GM21526 (cell line): Measurements from ENCODE around the gene NEUROG2.

Experiments
- ATAC-seq: cut with Tn5 transposase; IDR thresholded peaks from one replicate; pipeline ENCODE4 v1.9.1; 2021; ENCODE audit warnings: moderate library complexity; ENCODE audit not compliant: unreplicated experiment, low FRiP score

NEUROG2 gene

DNA sequence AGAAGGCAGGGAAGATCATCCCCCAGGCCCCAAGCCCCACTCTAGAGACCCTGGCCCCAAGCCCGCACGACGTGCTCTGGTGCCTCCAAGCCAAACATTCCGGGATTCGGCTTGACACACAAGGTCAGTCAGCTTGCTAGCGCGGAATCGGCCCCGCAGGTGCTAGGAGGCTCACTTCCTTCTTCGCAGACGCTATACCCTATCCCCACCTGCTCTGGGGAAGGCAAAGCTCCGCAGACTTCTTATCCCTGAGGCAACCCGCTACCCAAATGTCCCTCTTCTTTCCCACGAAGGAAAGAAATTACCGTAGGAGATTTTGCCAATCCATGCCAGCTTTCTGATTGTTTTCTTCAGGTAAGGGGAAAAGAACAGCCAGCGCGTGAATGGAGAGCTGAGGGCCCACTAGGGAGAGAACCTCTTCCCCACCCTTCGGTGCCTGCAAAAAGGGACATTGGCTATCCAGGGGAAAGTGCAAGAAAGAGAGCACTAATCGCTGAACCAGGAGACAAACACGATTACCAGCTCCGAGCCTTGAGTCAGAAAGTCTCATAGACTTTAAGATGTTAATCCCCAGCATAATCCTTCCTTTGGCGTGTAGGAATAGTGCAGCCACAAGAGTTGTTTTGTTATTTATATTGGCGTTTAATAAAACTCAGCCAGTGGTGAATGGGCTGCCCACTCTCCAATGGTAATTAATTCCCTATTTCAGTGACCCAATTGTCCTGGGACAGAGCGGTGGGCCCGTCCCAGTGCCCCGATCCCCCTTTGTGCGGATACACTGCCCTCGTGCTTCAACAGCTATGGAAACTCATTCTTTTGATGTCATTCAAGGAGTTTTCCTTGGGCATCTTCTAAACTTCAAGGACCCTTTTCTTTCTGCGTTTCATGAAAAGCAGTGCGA lies 5.4 kb upstream of the NEUROG2 start:
- ATAC-seq, result no peak

DNA sequence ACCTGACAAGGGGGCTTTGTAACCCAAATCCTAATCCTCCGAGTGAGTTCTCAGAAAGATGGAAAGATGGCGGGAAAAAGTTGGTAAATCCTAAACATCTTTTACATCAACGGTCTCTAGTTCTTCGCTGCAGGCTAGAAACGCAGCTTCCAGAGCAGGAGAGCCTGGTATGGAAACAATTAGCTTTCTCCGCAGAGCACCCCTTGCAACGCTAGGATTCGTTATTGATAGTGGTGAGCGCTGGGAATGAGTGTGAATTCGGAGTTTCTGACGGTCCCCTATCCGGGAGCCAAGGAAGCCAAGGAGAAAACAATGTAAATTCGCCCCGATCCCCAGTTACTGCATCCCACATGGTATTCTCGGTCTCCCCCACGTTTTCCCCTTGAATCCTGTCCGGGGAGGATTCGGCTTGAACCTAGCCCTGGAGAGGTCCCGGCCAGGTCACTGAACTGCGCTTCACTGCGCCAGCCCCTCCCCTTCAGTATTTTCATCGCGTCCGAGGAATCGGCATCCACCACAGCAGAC lies 4.7 kb upstream of the NEUROG2 start:
- ATAC-seq, result no peak

DNA sequence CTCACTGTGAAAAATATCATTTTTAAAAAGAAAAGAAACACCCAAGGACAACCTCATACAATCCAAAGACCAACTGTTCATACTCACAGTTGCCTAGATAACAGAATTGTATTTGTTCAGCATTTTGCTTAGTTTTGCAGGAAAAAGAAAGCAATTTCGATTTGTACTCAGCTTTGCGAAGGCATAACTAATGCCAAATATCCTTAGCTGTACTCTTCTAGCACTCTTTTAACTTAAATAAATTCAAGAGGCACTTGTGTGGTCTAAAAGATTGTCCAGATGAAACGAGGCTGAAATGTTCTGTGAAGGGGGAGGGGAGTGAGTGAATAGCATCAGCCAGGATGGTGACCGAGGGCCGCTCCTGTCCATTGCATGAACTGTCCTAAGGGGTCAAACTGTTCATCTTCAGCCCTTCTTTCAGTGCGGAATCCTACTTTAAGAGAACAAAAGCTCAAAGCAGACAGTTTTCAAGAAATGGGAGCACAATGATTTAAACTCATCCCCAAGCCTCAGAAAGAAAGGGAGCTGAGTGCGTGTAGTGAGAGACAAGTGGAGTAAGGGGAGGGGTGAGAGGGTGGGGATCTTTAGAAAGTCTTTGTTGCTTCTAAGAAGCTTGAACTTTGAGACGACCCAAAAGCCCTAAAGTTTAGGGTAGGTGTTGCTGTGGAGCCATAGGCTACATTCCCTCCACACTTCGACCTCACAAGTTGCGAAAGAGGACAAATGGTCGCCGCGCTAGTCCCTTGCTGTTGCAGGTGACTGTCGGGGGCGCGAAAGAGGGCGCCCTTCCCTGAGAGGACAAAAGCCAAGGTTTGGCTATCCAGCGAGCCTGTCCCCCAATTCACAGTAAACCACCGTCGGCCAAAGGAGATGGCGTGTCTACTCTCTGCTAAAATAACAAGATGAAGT lies 4.0 kb upstream of the NEUROG2 start:
- no peak for ATAC-seq

DNA sequence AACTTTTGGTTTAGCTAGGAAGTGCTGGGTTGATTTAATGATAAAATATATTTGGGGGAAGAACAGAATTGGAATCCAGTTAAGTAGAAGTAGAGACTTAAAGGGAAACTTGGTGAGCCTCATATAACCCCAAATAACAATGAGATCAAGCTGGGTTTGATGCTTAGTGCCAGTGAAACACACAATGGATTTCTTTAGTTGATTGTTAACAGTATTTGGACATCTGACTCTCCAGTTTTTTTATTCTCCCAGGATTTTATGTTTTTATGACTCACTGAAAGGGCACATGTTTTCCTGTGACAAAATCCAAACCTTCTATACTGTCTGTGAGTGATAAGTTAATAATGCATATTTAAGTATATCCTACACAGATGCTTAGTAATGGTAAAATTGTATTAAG lies 2.7 kb upstream of the NEUROG2 start:
- no peak for ATAC-seq

DNA sequence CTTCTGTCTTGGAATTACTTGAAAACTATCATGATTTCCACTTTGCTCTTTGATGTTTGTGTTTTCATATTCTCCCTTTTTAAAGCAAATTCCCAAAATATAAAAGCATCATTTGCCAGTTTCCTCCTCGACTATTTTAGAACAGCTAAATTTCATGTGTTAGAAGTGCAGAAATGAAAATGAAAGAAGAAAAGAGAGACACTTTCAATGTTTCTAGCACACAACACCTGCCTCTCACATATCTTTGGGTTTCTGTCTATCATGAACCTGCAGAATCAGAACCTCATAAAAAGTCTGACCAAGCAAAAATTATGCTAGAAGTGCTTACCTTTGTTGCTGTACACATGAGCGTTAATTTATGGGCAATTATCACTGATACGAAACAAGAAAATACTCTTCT lies 1.9 kb upstream of the NEUROG2 start:
- ATAC-seq, result no peak

DNA sequence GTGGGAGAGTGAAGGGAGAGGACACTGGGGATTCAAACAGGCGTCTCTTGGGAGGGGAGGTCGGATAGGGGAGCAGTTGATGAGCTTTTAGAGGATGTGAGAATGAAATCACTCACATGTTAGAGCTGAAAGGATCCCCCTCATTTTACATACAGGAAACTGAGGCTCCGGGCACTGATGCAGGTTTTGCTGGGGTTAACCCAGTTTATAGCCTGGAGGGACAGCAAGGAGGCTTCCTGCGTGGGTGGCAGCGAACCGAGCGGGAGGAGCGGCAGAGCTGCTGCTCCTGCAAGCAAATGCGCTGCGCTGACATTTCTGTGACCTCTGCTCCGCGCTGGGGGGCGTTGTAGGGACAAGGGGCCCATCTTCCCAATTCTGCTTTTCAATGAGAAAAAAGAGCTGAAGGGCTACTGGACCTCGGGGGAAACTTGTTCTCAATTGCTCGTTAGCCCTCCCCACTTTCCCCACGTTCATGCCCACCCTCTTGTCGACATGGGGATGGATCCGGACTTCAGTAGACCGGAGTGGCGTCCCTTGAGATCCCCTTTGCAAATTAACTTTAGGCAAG lies 1.2 kb upstream of the NEUROG2 start:
- peak; percentile 25 for ATAC-seq

DNA sequence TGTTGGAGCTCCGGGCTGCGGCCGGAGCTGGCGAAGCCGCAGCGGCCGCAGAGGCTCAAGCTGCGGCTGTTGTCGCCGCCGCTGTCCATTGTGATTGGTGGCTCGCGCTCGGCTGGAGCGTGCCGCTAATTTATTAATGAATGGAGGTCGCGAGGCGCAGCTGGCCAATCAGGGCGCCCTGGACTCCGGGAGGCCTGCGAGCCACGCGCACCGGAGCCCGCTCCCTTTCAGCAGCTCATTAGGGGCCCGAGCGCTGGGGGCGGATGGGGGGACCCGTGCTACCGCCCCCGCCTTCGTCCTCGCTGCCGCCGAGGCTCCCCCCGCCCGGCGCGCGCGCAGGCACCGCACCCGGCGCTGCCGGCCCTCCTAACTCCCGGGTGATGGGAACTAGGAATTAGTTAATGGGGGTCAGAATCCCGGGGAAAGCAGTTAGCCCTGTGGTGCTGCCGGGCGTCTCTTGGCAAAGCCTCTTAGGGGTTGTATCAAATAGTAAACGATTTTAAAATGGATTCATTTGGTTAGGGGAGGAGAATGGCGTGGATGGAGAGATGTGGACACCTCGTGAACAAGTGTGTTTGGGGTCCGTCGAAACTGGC lies 589 bp upstream of the NEUROG2 start:
- ATAC-seq, result peak; percentile 22

DNA sequence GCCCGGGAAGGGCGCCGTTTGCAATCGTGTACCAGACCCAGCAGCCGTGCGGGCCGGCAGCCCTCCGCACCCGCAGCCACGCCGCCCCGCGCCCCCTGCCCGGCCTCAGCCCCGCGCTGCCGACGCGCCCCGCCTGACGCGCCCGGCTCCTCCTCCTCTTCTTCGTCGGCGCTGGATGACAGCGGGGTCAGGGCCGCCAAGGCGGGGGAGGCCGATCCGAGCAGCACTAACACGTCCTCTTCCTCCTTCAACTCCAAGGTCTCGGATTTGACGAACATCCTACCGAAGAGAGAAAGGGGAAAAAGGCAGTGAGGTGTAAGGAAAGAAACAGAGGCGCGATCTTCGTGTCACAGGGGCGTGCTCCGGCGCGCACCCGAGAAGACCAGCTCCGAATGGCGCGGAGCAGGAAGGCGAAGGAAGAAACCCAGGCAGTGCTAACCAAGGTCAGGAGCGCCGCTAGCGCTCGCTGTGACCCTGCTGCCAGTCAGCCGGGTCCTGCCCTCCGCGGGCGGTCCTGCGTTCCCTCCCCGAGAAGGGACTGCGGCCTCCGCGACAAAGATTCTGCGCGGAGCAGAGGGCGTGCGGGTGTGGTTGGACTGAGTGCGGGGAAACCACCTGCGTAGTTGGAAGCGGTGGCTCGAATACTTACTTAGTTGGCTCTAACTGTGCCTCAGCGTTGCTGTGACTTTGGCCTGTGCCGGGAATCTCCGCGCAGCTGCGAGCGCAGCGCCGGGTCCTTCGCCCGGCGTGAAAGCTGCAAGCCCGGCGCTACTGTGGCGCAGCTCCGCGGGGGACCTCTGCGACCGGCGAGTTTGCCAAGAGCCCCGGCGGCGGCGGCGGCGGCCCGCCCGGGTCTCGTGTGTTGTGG lies 548 bp downstream of the NEUROG2 start:
- peak; percentile 35 for ATAC-seq

DNA sequence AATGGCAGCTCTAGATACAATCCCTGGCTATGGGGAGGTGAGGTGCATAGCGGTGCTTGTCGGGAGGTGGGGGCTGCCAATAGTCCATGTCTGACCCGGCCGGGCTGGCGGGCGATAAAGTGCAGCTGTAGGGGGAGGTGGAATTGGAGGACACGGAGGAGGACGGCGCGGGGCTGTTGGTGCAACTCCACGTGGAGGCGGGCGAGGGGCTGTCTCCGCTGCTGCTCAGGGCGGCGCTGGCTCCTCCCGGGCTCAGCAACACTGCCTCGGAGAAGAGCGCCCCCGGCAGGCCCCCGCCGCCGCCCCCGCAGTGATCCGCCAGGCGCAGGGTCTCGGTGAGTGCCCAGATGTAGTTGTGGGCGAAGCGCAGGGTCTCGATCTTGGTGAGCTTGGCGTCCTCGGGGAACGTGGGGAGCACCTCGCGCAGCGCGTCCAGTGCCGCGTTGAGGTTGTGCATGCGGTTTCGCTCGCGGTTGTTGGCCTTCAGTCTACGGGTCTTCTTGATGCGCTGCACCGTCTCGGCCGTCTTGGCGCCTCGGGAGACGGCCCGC lies 1.3 kb downstream of the NEUROG2 start:
- peak; percentile 7 for ATAC-seq

DNA sequence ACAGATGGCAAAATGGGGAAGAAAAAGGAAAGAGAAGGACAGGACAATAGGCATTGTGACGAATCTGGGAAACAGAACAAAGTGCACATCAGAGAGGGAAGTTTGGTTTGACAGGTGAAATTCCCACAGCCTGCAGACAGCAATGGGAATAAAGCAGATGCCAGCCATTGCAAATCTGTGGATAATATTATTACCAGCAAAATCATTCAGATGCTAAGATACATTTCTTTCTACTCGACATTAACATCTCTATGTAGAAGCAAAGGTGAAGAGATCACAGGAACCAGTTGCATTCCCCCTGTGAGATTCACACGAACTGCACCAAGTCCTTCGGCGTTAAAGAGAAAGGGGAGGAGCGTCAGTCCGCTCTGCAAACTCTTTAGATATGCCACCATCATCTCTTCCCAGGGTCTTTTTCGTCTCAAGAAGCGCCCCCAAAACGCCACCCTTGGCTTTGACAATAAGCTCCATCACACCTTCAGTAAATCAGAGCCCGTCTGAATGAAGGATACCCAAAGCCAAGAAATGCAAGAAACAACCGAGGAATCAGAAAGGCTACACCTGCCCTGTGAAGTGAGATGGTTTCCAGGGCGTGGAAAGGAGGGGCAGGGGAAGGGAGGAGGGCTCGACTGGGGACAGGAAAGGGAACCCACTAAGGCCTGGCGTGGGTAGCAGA lies 1.9 kb downstream of the NEUROG2 start:
- ATAC-seq, result no peak

DNA sequence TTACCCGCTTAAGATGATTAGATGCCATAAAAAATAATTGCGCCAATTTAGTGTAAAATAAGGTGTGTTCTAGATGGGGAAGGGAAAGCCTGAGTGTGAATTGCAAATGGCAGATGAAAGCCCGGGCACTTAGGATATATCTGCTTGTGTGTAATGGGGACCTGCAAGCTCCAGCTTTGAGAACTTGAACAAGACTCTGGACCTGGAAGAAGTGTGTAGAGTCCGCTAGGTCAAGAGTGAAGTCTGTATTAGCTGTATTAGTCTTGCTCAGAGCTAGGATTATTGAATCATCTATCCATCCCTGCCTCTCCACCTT lies 4.2 kb downstream of the NEUROG2 start:
- no peak for ATAC-seq

DNA sequence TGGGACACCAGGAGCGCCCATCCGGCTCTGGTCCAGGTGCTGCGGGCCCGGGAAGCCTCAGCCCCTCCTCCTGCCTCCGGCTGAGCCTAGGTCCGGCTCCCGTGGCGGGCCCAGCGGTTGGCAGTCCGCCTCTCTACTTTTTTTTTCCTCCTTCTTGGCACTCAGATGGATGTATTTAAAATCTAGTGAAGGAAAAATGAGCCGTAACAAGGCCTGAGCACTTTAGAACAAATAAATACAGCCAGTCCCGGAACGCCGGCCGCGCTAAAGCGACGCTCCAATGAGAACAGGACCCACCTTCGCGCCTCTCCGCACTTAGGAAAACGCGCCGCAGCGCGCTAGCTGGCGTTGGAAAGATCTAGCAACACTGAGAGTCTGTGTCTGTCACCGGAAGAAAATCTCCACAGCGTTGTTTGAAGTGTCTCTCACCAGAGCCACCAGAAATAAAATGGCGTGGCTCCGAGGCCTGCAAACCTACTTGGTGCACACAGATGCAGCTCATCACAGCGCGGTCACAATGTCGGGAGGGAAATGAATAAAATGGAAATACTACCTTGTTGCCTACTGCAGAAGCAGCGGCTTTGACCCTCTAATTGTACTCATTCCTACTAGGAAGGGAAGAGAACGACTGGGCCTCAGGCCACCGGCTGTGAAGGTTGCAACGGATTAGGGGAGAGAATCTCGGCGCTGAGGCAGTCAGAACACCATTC lies 4.7 kb downstream of the NEUROG2 start:
- ATAC-seq, result no peak

DNA sequence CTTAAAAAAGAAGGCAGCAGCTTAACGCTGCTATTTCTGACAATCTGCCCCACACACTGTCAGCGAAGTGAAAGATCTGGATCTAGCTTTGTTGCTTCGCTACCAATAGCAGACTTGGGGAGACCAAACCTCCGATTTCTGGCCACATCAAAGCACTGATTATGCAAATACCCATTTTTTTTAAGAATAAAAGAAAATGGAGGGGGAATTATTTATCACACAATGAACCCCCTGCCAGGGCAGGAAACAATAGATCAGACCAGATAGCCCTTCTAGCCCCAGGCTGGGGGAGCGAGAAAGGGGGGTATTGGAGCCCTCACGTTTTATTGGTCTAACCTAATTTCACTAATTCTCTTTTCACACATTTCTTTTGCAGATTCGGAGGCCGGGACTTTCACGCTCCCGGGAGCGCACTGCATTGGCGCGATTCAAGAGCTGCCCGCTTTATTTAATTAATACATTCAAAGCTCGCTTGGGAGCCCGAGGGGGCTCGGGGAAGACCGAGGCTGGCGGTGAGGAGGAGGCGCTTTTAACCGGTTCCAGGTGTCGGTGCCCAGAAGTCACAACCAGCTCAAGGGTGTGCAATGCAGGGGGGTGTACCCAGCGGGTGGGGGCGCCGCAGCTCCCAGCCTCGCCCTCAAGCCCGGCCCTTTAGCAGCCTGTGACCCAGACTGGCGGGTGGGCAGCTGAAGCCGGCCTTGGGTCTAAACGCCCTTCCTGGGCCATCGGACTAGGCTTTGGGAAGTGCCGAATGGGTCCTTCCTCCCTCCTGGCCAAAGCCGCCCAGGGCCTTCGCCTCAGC lies 5.5 kb downstream of the NEUROG2 start:
- ATAC-seq, result no peak

DNA sequence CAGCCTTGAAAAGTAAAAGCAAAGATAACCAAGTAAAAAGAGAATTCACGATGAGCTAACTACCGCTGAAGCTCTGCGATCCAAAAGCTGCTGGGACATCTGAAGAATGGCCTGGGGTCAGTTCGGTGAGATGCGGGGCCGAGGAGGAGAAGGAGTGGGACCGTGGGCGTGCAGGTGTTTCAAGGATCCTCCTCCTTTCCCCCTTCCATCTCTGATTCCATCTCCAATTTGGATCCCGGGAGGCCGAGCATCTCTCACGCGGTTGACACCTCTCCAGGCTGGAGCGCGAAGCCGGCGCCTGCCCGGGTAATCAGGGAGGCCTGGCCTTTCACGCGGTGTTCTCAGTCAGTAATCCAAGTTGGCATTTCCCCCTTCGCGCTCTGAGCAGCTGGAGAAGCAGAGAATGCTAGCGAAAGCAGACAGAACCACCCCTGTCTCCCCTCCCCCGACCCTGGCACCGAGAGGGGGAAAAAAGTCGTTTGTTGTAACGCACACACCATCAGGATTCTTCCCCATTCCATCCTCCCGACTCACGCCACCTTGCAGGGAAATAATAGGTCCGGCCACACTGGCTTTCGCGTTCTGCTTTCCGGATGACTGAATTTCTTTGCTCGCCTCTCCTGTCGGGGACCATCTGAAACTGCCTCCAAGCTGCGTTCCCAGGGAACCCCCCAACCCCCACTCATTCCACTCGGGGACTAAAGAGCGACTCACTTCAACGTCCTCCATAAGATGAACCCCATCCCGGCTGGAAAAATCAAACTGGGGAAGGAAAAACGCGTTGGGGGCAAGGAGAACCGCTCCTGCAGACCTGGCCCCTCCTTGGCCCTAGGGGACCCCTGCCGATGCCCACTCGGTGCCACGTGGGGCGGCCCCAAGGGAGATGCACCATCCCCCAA lies 6.5 kb downstream of the NEUROG2 start:
- ATAC-seq, result no peak

DNA sequence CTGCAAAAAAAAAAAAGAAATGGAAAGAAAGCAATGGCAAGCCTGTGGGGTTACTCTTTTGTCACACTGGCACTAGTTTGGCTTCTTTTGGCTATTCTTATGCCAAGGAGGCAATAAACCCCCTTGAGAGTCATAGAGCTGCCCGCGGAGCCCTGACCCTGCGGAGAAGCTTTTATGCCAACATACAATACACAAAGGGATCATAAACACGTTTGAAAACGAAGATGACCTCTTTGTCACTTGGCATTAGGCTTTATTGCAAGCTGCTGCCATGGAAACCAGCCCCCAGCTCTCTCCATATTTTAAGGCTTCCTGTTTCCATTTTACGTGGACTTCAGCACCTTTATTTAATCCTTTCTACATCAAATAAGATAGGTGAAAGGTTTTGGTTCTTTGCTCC lies 7.6 kb downstream of the NEUROG2 start:
- no peak for ATAC-seq

DNA sequence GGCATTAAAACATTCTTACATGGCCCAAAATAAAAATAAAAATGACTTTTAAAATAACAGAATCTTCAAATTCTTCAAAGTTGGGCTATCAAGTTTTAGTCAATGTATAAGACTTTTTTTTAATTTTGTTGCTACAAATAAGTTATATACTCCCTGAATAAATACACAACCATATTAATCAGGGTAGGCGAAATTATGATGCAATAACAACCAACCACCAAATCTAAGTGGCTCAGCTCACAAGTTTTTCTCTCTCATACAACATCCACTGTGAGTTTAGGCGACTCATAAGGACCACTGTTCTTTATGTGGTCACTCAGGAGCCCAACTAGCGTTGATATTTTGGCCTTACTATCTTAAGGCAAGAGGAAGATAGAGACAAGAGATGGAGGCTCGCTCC lies 11.2 kb downstream of the NEUROG2 start:
- no peak for ATAC-seq

DNA sequence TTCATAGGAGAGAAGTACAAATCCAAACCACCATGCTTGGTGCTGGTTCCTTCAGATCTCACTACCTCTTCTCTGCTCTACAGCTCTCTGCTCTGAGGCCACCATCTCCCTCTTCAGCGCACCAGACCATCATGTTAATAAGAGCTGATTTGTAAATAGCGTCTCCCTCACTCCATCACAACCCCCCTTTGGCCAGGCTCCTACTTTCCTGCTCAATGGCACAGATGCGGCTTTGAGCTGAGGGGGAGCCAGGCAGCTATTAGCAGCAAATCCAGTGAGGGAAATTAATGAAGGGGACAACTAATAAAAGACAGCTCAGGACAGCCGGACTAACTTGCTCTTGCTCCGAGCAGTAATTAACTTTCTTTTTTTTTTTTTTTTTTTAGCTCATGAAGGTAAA lies 13.1 kb downstream of the NEUROG2 start:
- ATAC-seq, result no peak
